ENCODE data around the gene UBR1. TPM values are rescaled to one million over a fixed set of nuclear protein-coding genes. Genes with fewer than 3 reads are reported as not detected.
A peak's percentile ranks its signal among the peaks of the same experiment; 100 is the strongest.
"Not testable (repeated sequence)": the region's sequence is repeated elsewhere in the genome, so short reads cannot be mapped to it uniquely, and the experiment has no call there.

The UBR1 gene
- total and polyA plus RNA-seq, 5 donors from 2014 or later = 15.9 to 48.2 (median 18.2) TPM

DNA sequence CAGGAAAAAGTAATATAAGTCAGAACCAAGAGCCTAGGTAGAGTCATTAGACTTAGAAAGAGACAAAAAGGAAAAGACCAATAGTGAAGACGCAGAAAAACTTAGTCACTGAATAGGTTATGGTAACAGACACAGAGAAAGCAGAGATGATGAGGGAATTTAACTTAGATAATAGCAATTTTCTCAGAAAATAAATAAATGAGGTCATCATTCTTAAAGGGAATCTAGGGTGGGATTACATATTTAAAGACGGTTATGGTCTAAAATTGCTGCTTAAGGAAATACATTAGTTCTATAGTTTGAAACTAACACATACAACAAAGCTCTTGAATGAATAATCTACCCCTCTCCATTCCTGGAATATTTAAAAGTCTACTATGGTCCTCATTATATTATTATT is 59.4 kb downstream of the UBR1 start:
- Histone ChIP-seq H3K4me3 (ENCODE audit: low read depth, low read length) (no peak overlapping the region), H3K9me3 (ENCODE audit: control insufficient read depth in 2 of 2, low read length in 2 of 2) (no peaks in the 10 kb centered on the region), H3K4me1 (ENCODE audit: control insufficient read depth, insufficient read depth, low read length, poor library complexity, severe bottlenecking) (no peaks in the 10 kb centered on the region), H3K27me3 (ENCODE audit: control insufficient read depth, insufficient read depth, low read length) (no peaks in the 10 kb centered on the region), H3K36me3 (ENCODE audit: control insufficient read depth, insufficient read depth, low read length) (peaks cover 63% of the 10 kb centered on the region), H3K27ac (ENCODE audit: insufficient read depth, low read length, poor library complexity, severe bottlenecking) (no peak overlapping the region)
- peaks cover 0 to 1% (median 0%) of the 10 kb centered on the region in 7 donors for H3K9me3 Mint-ChIP-seq
- no peak overlapping the region for H3K4me3 Mint-ChIP-seq
- H3K27me3 Mint-ChIP-seq = no peaks in the 10 kb centered on the region
- H3K27ac Mint-ChIP-seq = peak overlapping the region in 1 of 3 donors; percentile 2
- ATAC-seq (ENCODE audit: low read depth in 2 of 2) = no peak
- no peak for DNase-seq
- H3K4me1 Mint-ChIP-seq = peaks cover 3 to 34% (median 7%) of the 10 kb centered on the region in 4 donors
- peaks cover 60% of the 10 kb centered on the region for H3K36me3 Mint-ChIP-seq

DNA sequence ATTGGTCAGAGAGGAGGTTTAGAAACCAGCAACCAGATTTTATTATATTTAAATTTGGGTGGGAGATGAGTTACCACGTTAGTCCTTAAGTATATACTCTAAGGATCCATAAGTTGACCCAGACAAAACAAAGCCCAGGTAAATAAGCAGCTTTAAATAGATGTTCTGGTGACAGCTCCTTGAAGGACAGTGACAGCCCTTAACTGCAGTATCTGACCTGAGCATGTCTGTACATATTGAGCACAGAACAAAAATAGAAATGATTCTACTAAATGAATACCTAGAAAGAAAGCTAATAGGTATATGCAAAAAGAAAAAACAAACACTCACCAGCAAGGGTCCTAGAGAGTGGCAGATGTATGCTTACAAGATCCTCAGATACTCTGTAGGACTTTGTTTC is 63.0 kb downstream of the UBR1 start:
- ATAC-seq (ENCODE audit: low read depth in 2 of 2) (no peak), DNase-seq (no peak)
- Histone ChIP-seq H3K4me1 (ENCODE audit: control insufficient read depth, insufficient read depth, low read length, poor library complexity, severe bottlenecking) (no peaks in the 10 kb centered on the region), H3K9me3 (ENCODE audit: control insufficient read depth in 2 of 2, low read length in 2 of 2) (no peaks in the 10 kb centered on the region), H3K36me3 (ENCODE audit: control insufficient read depth, insufficient read depth, low read length) (peaks cover 61% of the 10 kb centered on the region), H3K27ac (ENCODE audit: insufficient read depth, low read length, poor library complexity, severe bottlenecking) (no peak overlapping the region), H3K4me3 (ENCODE audit: low read depth, low read length) (no peak overlapping the region), H3K27me3 (ENCODE audit: control insufficient read depth, insufficient read depth, low read length) (no peaks in the 10 kb centered on the region)
- H3K27ac Mint-ChIP-seq = no peak overlapping the region
- no peak overlapping the region for H3K4me3 Mint-ChIP-seq
- H3K9me3 Mint-ChIP-seq = peaks cover 0 to 1% (median 0%) of the 10 kb centered on the region in 7 donors
- peaks cover 3 to 32% (median 8%) of the 10 kb centered on the region in 4 donors for H3K4me1 Mint-ChIP-seq
- H3K36me3 Mint-ChIP-seq = peaks cover 66% of the 10 kb centered on the region
- no peaks in the 10 kb centered on the region for H3K27me3 Mint-ChIP-seq

DNA sequence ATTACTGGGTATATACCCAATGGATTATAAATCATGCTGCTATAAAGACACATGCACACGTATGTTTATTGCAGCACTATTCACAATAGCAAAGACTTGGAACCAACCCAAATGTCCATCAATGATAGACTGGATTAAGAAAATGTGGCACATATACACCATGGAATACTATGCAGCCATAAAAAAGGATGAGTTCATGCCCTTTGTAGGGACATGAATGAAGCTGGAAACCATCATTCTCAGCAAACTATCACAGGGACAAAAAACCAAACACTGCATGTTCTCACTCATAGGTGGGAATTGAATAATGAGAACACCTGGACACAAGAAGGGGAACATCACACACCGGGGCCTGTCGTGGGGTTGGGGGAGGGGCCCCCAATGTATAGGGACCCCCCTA is 64.8 kb downstream of the UBR1 start:
- H3K4me3 Mint-ChIP-seq; DNase-seq; H3K4me3 ChIP-seq (ENCODE audit: low read depth, low read length); H3K27me3 Mint-ChIP-seq; H3K27ac ChIP-seq (ENCODE audit: insufficient read depth, low read length, poor library complexity, severe bottlenecking); H3K4me1 ChIP-seq (ENCODE audit: control insufficient read depth, insufficient read depth, low read length, poor library complexity, severe bottlenecking); H3K9me3 ChIP-seq (ENCODE audit: control insufficient read depth in 2 of 2, low read length in 2 of 2); H3K9me3 Mint-ChIP-seq; H3K27me3 ChIP-seq (ENCODE audit: control insufficient read depth, insufficient read depth, low read length); ATAC-seq (ENCODE audit: low read depth in 2 of 2): not testable (repeated sequence)
- peaks cover 3 to 19% (median 9%) of the 10 kb centered on the region in 4 donors for H3K4me1 Mint-ChIP-seq
- peak overlapping the region in 1 of 3 donors; percentile 77 for H3K27ac Mint-ChIP-seq
- H3K36me3 Mint-ChIP-seq = peaks cover 65% of the 10 kb centered on the region
- H3K36me3 ChIP-seq (ENCODE audit: control insufficient read depth, insufficient read depth, low read length) = peaks cover 63% of the 10 kb centered on the region

DNA sequence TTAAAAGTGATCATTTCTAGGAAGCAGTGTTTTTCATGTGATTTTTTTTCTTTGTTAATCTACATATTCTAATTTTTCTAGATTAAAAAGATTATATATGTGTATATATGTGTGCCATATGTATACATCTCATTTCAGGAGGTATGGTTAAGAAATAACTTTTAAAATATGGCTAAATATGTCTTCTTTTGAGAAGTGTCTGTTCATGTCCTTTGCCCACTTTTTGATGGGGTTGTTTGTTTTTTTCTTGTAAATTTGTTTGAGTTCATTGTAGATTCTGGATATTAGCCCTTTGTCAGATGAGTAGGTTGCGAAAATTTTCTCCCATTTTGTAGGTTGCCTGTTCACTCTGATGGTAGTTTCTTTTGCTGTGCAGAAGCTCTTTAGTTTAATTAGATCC is 70.6 kb downstream of the UBR1 start:
- DNase-seq; H3K27me3 Mint-ChIP-seq; H3K27ac Mint-ChIP-seq; H3K4me3 ChIP-seq (ENCODE audit: low read depth, low read length); H3K4me1 ChIP-seq (ENCODE audit: control insufficient read depth, insufficient read depth, low read length, poor library complexity, severe bottlenecking); ATAC-seq (ENCODE audit: low read depth in 2 of 2); H3K27ac ChIP-seq (ENCODE audit: insufficient read depth, low read length, poor library complexity, severe bottlenecking); H3K9me3 Mint-ChIP-seq; H3K4me3 Mint-ChIP-seq; H3K4me1 Mint-ChIP-seq; H3K9me3 ChIP-seq (ENCODE audit: control insufficient read depth in 2 of 2, low read length in 2 of 2); H3K27me3 ChIP-seq (ENCODE audit: control insufficient read depth, insufficient read depth, low read length): not testable (repeated sequence)
- peaks cover 45% of the 10 kb centered on the region for H3K36me3 ChIP-seq (ENCODE audit: control insufficient read depth, insufficient read depth, low read length)
- H3K36me3 Mint-ChIP-seq = peaks cover 45% of the 10 kb centered on the region

DNA sequence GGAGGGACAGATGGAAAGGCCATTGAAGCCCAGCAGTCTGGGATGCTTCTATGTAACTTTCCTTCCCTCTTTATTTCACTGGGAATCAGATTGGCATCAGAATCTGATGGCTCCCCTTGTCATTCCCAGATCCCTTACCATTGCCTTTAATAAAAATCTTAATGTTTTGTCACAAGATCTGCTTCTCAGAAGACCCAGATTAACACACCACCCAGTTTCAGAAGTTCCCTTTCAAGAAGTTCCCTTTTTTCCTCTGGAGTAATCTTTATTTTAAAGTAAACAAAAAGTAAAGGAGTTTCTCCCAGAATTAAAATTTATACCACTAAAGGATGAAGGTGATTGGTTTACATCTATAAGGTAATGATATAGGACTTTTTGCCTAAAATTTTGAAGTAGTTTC is 76.4 kb downstream of the UBR1 start:
- H3K27ac ChIP-seq (ENCODE audit: insufficient read depth, low read length, poor library complexity, severe bottlenecking) = no peak overlapping the region
- H3K4me1 ChIP-seq (ENCODE audit: control insufficient read depth, insufficient read depth, low read length, poor library complexity, severe bottlenecking) = no peaks in the 10 kb centered on the region
- no peak for DNase-seq
- no peaks in the 10 kb centered on the region for H3K9me3 Mint-ChIP-seq
- H3K4me3 ChIP-seq (ENCODE audit: low read depth, low read length) = no peak overlapping the region
- H3K27ac Mint-ChIP-seq = no peak overlapping the region
- H3K36me3 Mint-ChIP-seq = peaks cover 33% of the 10 kb centered on the region
- H3K36me3 ChIP-seq (ENCODE audit: control insufficient read depth, insufficient read depth, low read length) = peaks cover 57% of the 10 kb centered on the region
- no peaks in the 10 kb centered on the region for H3K9me3 ChIP-seq (ENCODE audit: control insufficient read depth in 2 of 2, low read length in 2 of 2)
- peaks cover 0 to 5% (median 0%) of the 10 kb centered on the region in 4 donors for H3K4me1 Mint-ChIP-seq
- ATAC-seq (ENCODE audit: low read depth in 2 of 2) = no peak
- no peaks in the 10 kb centered on the region for H3K27me3 Mint-ChIP-seq
- H3K4me3 Mint-ChIP-seq = no peak overlapping the region
- H3K27me3 ChIP-seq (ENCODE audit: control insufficient read depth, insufficient read depth, low read length) = no peaks in the 10 kb centered on the region

DNA sequence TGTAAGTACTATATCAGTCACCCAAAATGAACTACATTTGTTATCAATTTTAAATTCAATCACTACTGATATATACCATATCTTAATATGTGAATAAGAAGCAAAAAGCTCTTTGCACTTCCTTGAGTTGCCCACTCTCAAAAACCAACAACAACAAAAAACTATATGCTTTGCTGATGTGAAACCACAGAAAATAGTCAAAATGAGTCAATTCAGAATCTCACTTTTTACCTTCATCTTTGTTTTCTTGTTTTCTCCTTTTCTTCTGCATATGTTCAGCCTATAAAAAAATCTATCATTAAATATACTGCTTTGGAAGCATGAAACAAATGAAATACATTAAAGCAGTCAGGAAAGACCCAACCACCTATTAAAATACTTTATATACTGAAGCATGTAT is 80.7 kb downstream of the UBR1 start:
- Histone ChIP-seq H3K4me1 (ENCODE audit: control insufficient read depth, insufficient read depth, low read length, poor library complexity, severe bottlenecking) (no peaks in the 10 kb centered on the region), H3K27ac (ENCODE audit: insufficient read depth, low read length, poor library complexity, severe bottlenecking) (no peak overlapping the region), H3K4me3 (ENCODE audit: low read depth, low read length) (no peak overlapping the region), H3K27me3 (ENCODE audit: control insufficient read depth, insufficient read depth, low read length) (no peaks in the 10 kb centered on the region), H3K36me3 (ENCODE audit: control insufficient read depth, insufficient read depth, low read length) (peaks cover 75% of the 10 kb centered on the region), H3K9me3 (ENCODE audit: control insufficient read depth in 2 of 2, low read length in 2 of 2) (no peaks in the 10 kb centered on the region)
- Mint-ChIP-seq H3K27ac (no peak overlapping the region), H3K36me3 (peaks cover 31% of the 10 kb centered on the region), H3K9me3 (no peaks in the 10 kb centered on the region), H3K4me1 (no peaks in the 10 kb centered on the region), H3K4me3 (no peak overlapping the region), H3K27me3 (no peaks in the 10 kb centered on the region)
- ATAC-seq (ENCODE audit: low read depth in 2 of 2) = no peak
- DNase-seq = peak in 1 of 3 donors; percentile 4

DNA sequence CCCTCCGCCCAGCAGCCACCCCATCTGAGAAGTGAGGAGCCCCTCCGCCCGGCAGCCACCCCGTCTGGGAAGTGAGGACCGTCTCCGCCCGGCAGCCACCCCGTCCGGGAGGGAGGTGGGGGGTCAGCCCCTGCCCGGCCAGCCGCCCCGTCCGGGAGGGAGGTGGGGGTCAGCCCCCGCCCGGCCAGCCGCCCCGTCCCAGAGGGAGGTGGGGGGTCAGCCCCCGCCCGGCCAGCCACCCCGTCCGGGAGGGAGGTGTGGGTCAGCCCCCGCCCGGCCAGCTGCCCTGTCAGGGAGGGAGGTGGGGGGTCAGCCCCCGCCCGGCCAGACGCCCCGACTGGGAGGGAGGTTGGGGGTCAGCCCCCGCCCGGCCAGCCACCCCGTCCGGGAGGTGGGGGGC is 91.2 kb downstream of the UBR1 start:
- not testable (repeated sequence) for DNase-seq; H3K27me3 ChIP-seq (ENCODE audit: control insufficient read depth, insufficient read depth, low read length); H3K27me3 Mint-ChIP-seq; H3K4me1 ChIP-seq (ENCODE audit: control insufficient read depth, insufficient read depth, low read length, poor library complexity, severe bottlenecking); H3K4me3 ChIP-seq (ENCODE audit: low read depth, low read length); H3K9me3 ChIP-seq (ENCODE audit: control insufficient read depth in 2 of 2, low read length in 2 of 2); ATAC-seq (ENCODE audit: low read depth in 2 of 2); H3K27ac ChIP-seq (ENCODE audit: insufficient read depth, low read length, poor library complexity, severe bottlenecking); H3K4me3 Mint-ChIP-seq; H3K4me1 Mint-ChIP-seq; H3K27ac Mint-ChIP-seq; H3K9me3 Mint-ChIP-seq
- H3K36me3 Mint-ChIP-seq = peaks cover 25% of the 10 kb centered on the region
- peaks cover 36% of the 10 kb centered on the region for H3K36me3 ChIP-seq (ENCODE audit: control insufficient read depth, insufficient read depth, low read length)

DNA sequence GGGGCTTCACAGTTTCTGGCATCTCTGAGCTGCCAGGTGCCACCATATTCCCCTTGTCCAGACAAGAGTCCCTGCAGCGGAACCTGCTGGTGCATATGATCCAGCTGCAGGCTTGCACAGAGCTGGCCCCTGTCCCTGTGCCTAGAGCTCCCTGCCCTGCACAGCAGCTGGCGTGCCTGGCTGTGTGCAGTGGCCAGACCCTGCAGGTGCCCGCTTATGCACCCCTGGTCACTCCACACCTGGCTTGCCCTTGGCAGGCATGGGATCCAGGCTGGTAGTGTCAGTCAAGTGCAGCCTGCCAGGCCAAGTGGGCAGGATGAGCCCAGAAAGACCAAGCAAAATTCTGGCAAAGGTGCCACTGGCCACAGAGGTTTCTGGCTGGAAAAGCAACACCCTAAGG is 96.6 kb downstream of the UBR1 start:
- Mint-ChIP-seq H3K27ac (no peak overlapping the region), H3K4me3 (no peak overlapping the region), H3K4me1 (no peaks in the 10 kb centered on the region), H3K27me3 (no peaks in the 10 kb centered on the region), H3K9me3 (no peaks in the 10 kb centered on the region), H3K36me3 (peaks cover 26% of the 10 kb centered on the region)
- Histone ChIP-seq H3K4me1 (ENCODE audit: control insufficient read depth, insufficient read depth, low read length, poor library complexity, severe bottlenecking) (no peaks in the 10 kb centered on the region), H3K27me3 (ENCODE audit: control insufficient read depth, insufficient read depth, low read length) (no peaks in the 10 kb centered on the region), H3K4me3 (ENCODE audit: low read depth, low read length) (no peak overlapping the region), H3K9me3 (ENCODE audit: control insufficient read depth in 2 of 2, low read length in 2 of 2) (no peaks in the 10 kb centered on the region), H3K36me3 (ENCODE audit: control insufficient read depth, insufficient read depth, low read length) (peaks cover 48% of the 10 kb centered on the region), H3K27ac (ENCODE audit: insufficient read depth, low read length, poor library complexity, severe bottlenecking) (no peak overlapping the region)
- DNase-seq (no peak), ATAC-seq (ENCODE audit: low read depth in 2 of 2) (no peak)

All from CD4-positive, CD25-positive, alpha-beta regulatory T cell (primary cell).